Lung (tissue), 12 donors: ENCODE measurements around the gene MDK. TPM values are rescaled to one million over a fixed set of nuclear protein-coding genes. Genes with fewer than 3 reads are reported as not detected.

Source experiments
- ATAC-seq: fragments of 200-7000 bp; cut with Tn5 transposase; one replicate; pipeline ENCODE4 v1.9.1; 2020; ENCODE audit warnings: moderate number of reproducible peaks; ENCODE audit not compliant: insufficient read depth, low FRiP score
- DNase-seq, 3 donors: peaks; one replicate each; pipeline ENCODE4 v3.0.0-alpha.2; 2013 to 2017
- H3K27ac ChIP-seq, 2 donors: one replicate each; pipeline ENCODE4 v1.5.1; 2013; ENCODE audit warnings: mild to moderate bottlenecking in 2 of 2, moderate library complexity in 2 of 2, control low read depth in 1 of 2, inconsistent platforms in 1 of 2, low read depth in 1 of 2, low read length in 1 of 2
- H3K27me3 ChIP-seq, 3 donors: one replicate each; pipeline ENCODE4 v1.5.1; 2013; ENCODE audit warnings: low read length in 2 of 3; ENCODE audit not compliant: control insufficient read depth in 3 of 3, insufficient read depth in 3 of 3
- H3K36me3 ChIP-seq, 4 donors: one replicate each; pipeline ENCODE4 v1.5.1; 2013; ENCODE audit warnings: low read length in 4 of 4, mild to moderate bottlenecking in 1 of 4, moderate library complexity in 1 of 4; ENCODE audit not compliant: control insufficient read depth in 4 of 4, insufficient read depth in 4 of 4
- H3K4me1 ChIP-seq, 5 donors: one replicate each; pipeline ENCODE4 v1.5.1; 2013; ENCODE audit warnings: low read length in 5 of 5, mild to moderate bottlenecking in 2 of 5, moderate library complexity in 1 of 5; ENCODE audit not compliant: control insufficient read depth in 5 of 5, insufficient read depth in 5 of 5
- H3K4me3 ChIP-seq: one replicate; pipeline ENCODE4 v1.5.1; 2013; ENCODE audit warnings: mild to moderate bottlenecking, control low read depth, moderate library complexity
- H3K9ac ChIP-seq, 2 donors: one replicate each; pipeline ENCODE4 v1.5.1; 2013; ENCODE audit warnings: low read length in 2 of 2, control low read depth in 1 of 2; ENCODE audit not compliant: insufficient read depth in 1 of 2
- H3K9me3 ChIP-seq, 4 donors: one replicate each; pipeline ENCODE4 v1.5.1; 2013; ENCODE audit warnings: low read length in 3 of 4, mild to moderate bottlenecking in 1 of 4, moderate library complexity in 1 of 4; ENCODE audit not compliant: control insufficient read depth in 4 of 4, insufficient read depth in 3 of 4
- CTCF ChIP-seq: IDR thresholded peaks from 2 replicates; pipeline ENCODE4 v1.5.1; 2012; ENCODE audit warnings: mild to moderate bottlenecking; ENCODE audit errors: control extremely low read depth, extremely low read depth
- WGBS, 2 donors: extraction: QIAGEN DNeasy Blood & Tissue Kit; methylation state at CpG; one replicate each; pipeline ENCODE4 v1.1.7; 2013; 5-methylcytosine and 5-hydroxymethylcytosine counted together
- polyA plus RNA-seq, 2 donors: library from polyadenylated mRNA; stranded (reverse); fragments of 200-250 nt; gene quantifications; one replicate each; pipeline ENCODE4 v1.2.1, GENCODE V29; 2013
- total RNA-seq, 2 donors: library from RNA; depleted of rRNA in 1 of 2; stranded (reverse); fragments of >200 nt in 1 of 2; gene quantifications; one replicate each; pipeline ENCODE4 v1.2.1, GENCODE V29; 2014 to 2021
- donor health status: control.
- donor health status: control.
- donor health status: Bipolar disorder and iron deficiency.
- donor health status: healthy.
- donor health status: DM: yes; HTN: yes; CAD: no.

The MDK gene
- total and polyA plus RNA-seq, 4 donors: 26.9 to 134 (median 41.5) TPM

DNA sequence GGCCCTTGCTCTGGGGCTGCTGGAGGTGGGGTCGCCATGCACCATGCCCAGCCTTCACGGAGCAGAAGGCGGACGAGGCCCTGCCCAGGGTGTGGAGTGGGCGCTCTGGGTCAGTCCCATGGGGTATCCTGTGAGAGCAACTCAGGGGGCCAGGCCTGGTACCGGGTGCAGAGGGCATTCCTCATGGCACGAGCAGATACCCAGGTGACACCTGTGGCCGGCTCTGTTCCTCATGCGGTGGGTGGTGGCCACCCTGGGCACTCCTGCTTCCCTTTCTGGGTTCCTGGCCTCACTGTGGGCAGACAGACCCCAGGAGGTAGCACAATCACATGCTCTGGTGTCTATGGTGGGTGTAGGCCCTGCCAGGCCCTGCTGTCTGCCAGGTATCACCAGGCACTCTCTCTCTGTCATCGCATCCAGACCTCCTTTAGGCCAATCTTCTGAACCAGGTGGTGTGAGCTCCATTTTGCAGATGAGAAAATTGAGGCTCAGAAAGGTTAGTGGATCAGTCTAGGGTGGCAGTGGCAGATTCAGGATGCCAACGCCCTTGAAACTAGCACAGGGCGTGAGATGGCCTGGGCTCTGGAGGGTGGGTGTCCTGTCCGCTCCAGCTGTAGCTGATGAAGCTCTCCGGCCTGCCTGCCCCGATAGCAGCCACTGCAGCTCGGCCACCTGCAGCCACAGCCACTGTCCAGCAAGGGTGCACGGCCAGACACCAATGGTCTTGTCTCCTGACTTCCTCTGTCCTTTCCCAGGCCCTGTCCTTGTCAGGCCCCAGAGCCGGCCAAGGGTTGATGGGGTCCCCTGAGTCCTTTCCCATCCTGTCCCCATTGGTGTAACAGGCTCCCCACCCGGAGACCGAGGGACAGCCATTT is 19.1 kb upstream of the MDK start:
- H3K9me3 ChIP-seq: no peaks in the 10 kb centered on the region

GRCh38 chr11:46363031-46363407 is 18.4 kb upstream of the MDK start:
- no peak for TF ChIP-seq CTCF
- DNase-seq (peak; percentile 61 to 65 (median 64)), ATAC-seq (peak; percentile 41)
- Histone ChIP-seq H3K4me1 (peaks cover 4 to 38% (median 26%) of the 10 kb centered on the region in 5 donors), H3K27ac (peak overlapping the region; percentile 73 to 88), H3K4me3 (no peak overlapping the region), H3K36me3 (peaks cover 0 to 8% (median 0%) of the 10 kb centered on the region in 4 donors), H3K27me3 (no peaks in the 10 kb centered on the region), H3K9ac (peak overlapping the region in 1 of 2 donors; percentile 13), H3K9me3 (no peaks in the 10 kb centered on the region)
- WGBS, 2 donors: 40 to 46% methylated on average over 9 of the region's 9 CpGs

More for the DNA sequence above, 19.1 kb upstream of the MDK start:
- DNase-seq (no peak), ATAC-seq (no peak)
- peaks cover 0 to 6% (median 0%) of the 10 kb centered on the region in 4 donors for H3K36me3 ChIP-seq
- no peak for TF ChIP-seq CTCF
- WGBS, 2 donors: 61 to 72% methylated on average over 20 of the region's 20 CpGs
- no peaks in the 10 kb centered on the region for H3K27me3 ChIP-seq
- H3K4me3 ChIP-seq: no peak overlapping the region
- H3K9ac ChIP-seq: peak overlapping the region in 1 of 2 donors; percentile 13
- H3K27ac ChIP-seq: peak overlapping the region; percentile 73 to 88
- peaks cover 4 to 35% (median 26%) of the 10 kb centered on the region in 5 donors for H3K4me1 ChIP-seq

DNA sequence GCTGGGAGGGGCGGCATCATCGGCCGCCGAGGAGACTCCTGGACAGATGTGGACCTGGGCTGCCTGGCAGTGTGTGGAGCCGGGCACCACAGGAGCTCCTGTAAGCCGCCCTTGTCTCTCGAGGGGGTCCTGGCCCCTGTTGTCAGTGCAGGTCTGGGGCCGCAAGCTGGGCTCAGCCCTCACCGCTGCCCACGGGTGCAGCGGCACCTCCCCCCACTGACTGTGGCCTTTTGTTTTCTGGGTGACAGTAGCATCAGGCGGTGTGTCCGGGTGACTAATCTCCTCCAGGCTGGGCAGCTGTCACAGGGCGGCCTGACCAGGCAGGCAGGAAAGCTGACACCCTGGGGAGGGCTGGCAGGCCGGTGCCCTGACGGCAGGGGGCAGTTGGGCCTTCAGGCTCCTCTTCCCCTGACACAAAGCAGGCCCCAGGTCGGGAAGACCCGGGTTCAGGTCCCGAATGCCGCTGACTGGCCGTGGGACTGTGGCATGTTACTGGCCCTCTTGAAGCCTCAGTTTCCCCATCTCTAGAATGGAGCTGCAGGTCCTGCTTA is 17.9 kb upstream of the MDK start:
- peak overlapping the region; percentile 73 to 85 for H3K27ac ChIP-seq
- peaks cover 0 to 12% (median 0%) of the 10 kb centered on the region in 4 donors for H3K36me3 ChIP-seq
- H3K9me3 ChIP-seq: no peaks in the 10 kb centered on the region
- DNase-seq (no peak), ATAC-seq (peak; percentile 20)
- H3K4me3 ChIP-seq: no peak overlapping the region
- H3K9ac ChIP-seq: no peak overlapping the region
- H3K4me1 ChIP-seq: peaks cover 4 to 38% (median 26%) of the 10 kb centered on the region in 5 donors
- H3K27me3 ChIP-seq: no peaks in the 10 kb centered on the region
- WGBS, 2 donors: 68% methylated on average over 21 of the region's 21 CpGs
- TF ChIP-seq CTCF: no peak
